ENCODE measurements around the gene OBSL1.

OBSL1 gene

GRCh38 chr2:219527076-219527394 lies 44.3 kb downstream of the OBSL1 start:
- Histone ChIP-seq H3K79me1 (ENCODE audit: low read depth, low read length) (no peaks in the 10 kb centered on the region), H3K27ac (replicated peaks; ENCODE audit: low read length) (no peak overlapping the region), H3K4me2 (ENCODE audit: insufficient read depth, low read length, poor library complexity, severe bottlenecking) (no peak overlapping the region), H3K9me3 (replicated peaks in 1 of 2; ENCODE audit: control insufficient read depth in 2 of 2, insufficient read depth in 1 of 2, low read depth in 1 of 2, low read length in 2 of 2) (no peaks in the 10 kb centered on the region), H3K4me3 (ENCODE audit: low read length in 2 of 2) (no peak overlapping the region), H3K9ac (ENCODE audit: low read depth, low read length, poor library complexity) (peak overlapping the region; percentile 71), H2BK120ac (ENCODE audit: low read depth, low read length) (no peak overlapping the region), H2AFZ (ENCODE audit: low read length) (no peak overlapping the region), H2BK5ac (ENCODE audit: low read length) (no peak overlapping the region), H3K4me1 (ENCODE audit: control insufficient read depth in 2 of 2, insufficient read depth in 1 of 2, low read depth in 1 of 2, low read length in 2 of 2) (peaks cover 32 to 38% of the 10 kb centered on the region in 2 donors), H2BK15ac (ENCODE audit: low read length) (no peak overlapping the region), H4K91ac (ENCODE audit: low read depth, low read length, poor library complexity) (no peak overlapping the region), H3K27me3 (ENCODE audit: control insufficient read depth in 3 of 3, insufficient read depth in 3 of 3, low read depth in 1 of 3, low read length in 3 of 3) (peaks cover 4 to 71% (median 44%) of the 10 kb centered on the region in 3 experiments), H2AK5ac (ENCODE audit: low read depth, low read length) (peak overlapping the region; percentile 44), H3K23ac (ENCODE audit: low read depth, low read length, poor library complexity) (peak overlapping the region; percentile 70), H3K18ac (ENCODE audit: low read length) (peak overlapping the region; percentile 79), H4K8ac (ENCODE audit: low read depth, low read length) (no peak overlapping the region), H3K36me3 (replicated peaks in 1 of 2; ENCODE audit: control insufficient read depth in 2 of 2, insufficient read depth in 2 of 2, low read length in 2 of 2) (no peaks in the 10 kb centered on the region), H2BK12ac (ENCODE audit: low read length) (peak overlapping the region; percentile 69), H3K4ac (ENCODE audit: low read length) (peak overlapping the region; percentile 1), H3K14ac (ENCODE audit: low read length) (peak overlapping the region; percentile 72)
- DNase-seq (ENCODE audit: low spot score), result no peak
- no CpG with 5 or more reads among the region's 6 CpGs for WGBS, 2 donors (ENCODE audit: extremely low coverage in 2 of 2, insufficient read length in 2 of 2, insufficient replicate concordance in 1 of 2)

GRCh38 chr2:219526320-219527075 lies 44.8 kb downstream of the OBSL1 start:
- Histone ChIP-seq H2BK120ac (ENCODE audit: low read depth, low read length) (no peak overlapping the region), H2BK5ac (ENCODE audit: low read length) (no peak overlapping the region), H3K4ac (ENCODE audit: low read length) (no peak overlapping the region), H3K79me1 (ENCODE audit: low read depth, low read length) (no peaks in the 10 kb centered on the region), H3K9me3 (replicated peaks in 1 of 2; ENCODE audit: control insufficient read depth in 2 of 2, insufficient read depth in 1 of 2, low read depth in 1 of 2, low read length in 2 of 2) (no peaks in the 10 kb centered on the region), H3K4me1 (ENCODE audit: control insufficient read depth in 2 of 2, insufficient read depth in 1 of 2, low read depth in 1 of 2, low read length in 2 of 2) (peaks cover 37 to 43% of the 10 kb centered on the region in 2 donors), H3K27me3 (ENCODE audit: control insufficient read depth in 3 of 3, insufficient read depth in 3 of 3, low read depth in 1 of 3, low read length in 3 of 3) (peaks cover 4 to 71% (median 48%) of the 10 kb centered on the region in 3 experiments), H4K91ac (ENCODE audit: low read depth, low read length, poor library complexity) (no peak overlapping the region), H2AK5ac (ENCODE audit: low read depth, low read length) (peak overlapping the region; percentile 44), H2BK12ac (ENCODE audit: low read length) (no peak overlapping the region), H3K14ac (ENCODE audit: low read length) (peak overlapping the region; percentile 72), H2BK15ac (ENCODE audit: low read length) (no peak overlapping the region), H3K4me2 (ENCODE audit: insufficient read depth, low read length, poor library complexity, severe bottlenecking) (peak overlapping the region; percentile 31), H3K4me3 (ENCODE audit: low read length in 2 of 2) (no peak overlapping the region), H3K23ac (ENCODE audit: low read depth, low read length, poor library complexity) (peak overlapping the region; percentile 70), H3K18ac (ENCODE audit: low read length) (peak overlapping the region; percentile 79), H3K9ac (ENCODE audit: low read depth, low read length, poor library complexity) (no peak overlapping the region), H4K8ac (ENCODE audit: low read depth, low read length) (no peak overlapping the region), H2AFZ (ENCODE audit: low read length) (peak overlapping the region; percentile 52), H3K36me3 (replicated peaks in 1 of 2; ENCODE audit: control insufficient read depth in 2 of 2, insufficient read depth in 2 of 2, low read length in 2 of 2) (no peaks in the 10 kb centered on the region), H3K27ac (replicated peaks; ENCODE audit: low read length) (peak overlapping the region; percentile 17)
- WGBS, 2 donors (ENCODE audit: extremely low coverage in 2 of 2, insufficient read length in 2 of 2, insufficient replicate concordance in 1 of 2), result no CpG with 5 or more reads among the region's 11 CpGs
- no peak for DNase-seq (ENCODE audit: low spot score)

- Histone ChIP-seq H3K14ac (ENCODE audit: low read length) (no peak overlapping the region), H3K9me3 (replicated peaks in 1 of 2; ENCODE audit: control insufficient read depth in 2 of 2, insufficient read depth in 1 of 2, low read depth in 1 of 2, low read length in 2 of 2) (no peaks in the 10 kb centered on the region), H2BK15ac (ENCODE audit: low read length) (peak overlapping the region; percentile 23), H2BK12ac (ENCODE audit: low read length) (no peak overlapping the region), H2BK5ac (ENCODE audit: low read length) (no peak overlapping the region), H2AK5ac (ENCODE audit: low read depth, low read length) (no peak overlapping the region), H4K8ac (ENCODE audit: low read depth, low read length) (no peak overlapping the region), H3K9ac (ENCODE audit: low read depth, low read length, poor library complexity) (no peak overlapping the region), H3K27me3 (ENCODE audit: control insufficient read depth in 3 of 3, insufficient read depth in 3 of 3, low read depth in 1 of 3, low read length in 3 of 3) (peaks cover 4 to 69% (median 48%) of the 10 kb centered on the region in 3 experiments), H3K4ac (ENCODE audit: low read length) (no peak overlapping the region), H3K4me3 (ENCODE audit: low read length in 2 of 2) (no peak overlapping the region), H3K23ac (ENCODE audit: low read depth, low read length, poor library complexity) (no peak overlapping the region), H3K36me3 (replicated peaks in 1 of 2; ENCODE audit: control insufficient read depth in 2 of 2, insufficient read depth in 2 of 2, low read length in 2 of 2) (no peaks in the 10 kb centered on the region), H4K91ac (ENCODE audit: low read depth, low read length, poor library complexity) (no peak overlapping the region), H2AFZ (ENCODE audit: low read length) (peak overlapping the region; percentile 52), H3K79me1 (ENCODE audit: low read depth, low read length) (no peaks in the 10 kb centered on the region), H3K18ac (ENCODE audit: low read length) (no peak overlapping the region), H3K4me1 (ENCODE audit: control insufficient read depth in 2 of 2, insufficient read depth in 1 of 2, low read depth in 1 of 2, low read length in 2 of 2) (peaks cover 42 to 49% of the 10 kb centered on the region in 2 donors), H3K4me2 (ENCODE audit: insufficient read depth, low read length, poor library complexity, severe bottlenecking) (peak overlapping the region; percentile 31), H2BK120ac (ENCODE audit: low read depth, low read length) (no peak overlapping the region), H3K27ac (replicated peaks; ENCODE audit: low read length) (peak overlapping the region; percentile 17)
- WGBS, 2 donors (ENCODE audit: extremely low coverage in 2 of 2, insufficient read length in 2 of 2, insufficient replicate concordance in 1 of 2), result no CpG with 5 or more reads among the region's 9 CpGs
- no peak for DNase-seq (ENCODE audit: low spot score)
Measured at GRCh38 chr2:219525533-219526232, 45.7 kb downstream of the OBSL1 start.

GRCh38 chr2:219524817-219525216 lies 46.5 kb downstream of the OBSL1 start:
- peaks cover 43 to 45% of the 10 kb centered on the region in 2 donors for H3K4me1 ChIP-seq (ENCODE audit: control insufficient read depth in 2 of 2, insufficient read depth in 1 of 2, low read depth in 1 of 2, low read length in 2 of 2)

More at GRCh38 chr2:219524817-219525216, 46.5 kb downstream of the OBSL1 start:
- Histone ChIP-seq H3K9ac (ENCODE audit: low read depth, low read length, poor library complexity) (no peak overlapping the region), H3K4me3 (ENCODE audit: low read length in 2 of 2) (no peak overlapping the region), H3K9me3 (replicated peaks in 1 of 2; ENCODE audit: control insufficient read depth in 2 of 2, insufficient read depth in 1 of 2, low read depth in 1 of 2, low read length in 2 of 2) (no peaks in the 10 kb centered on the region), H2AK5ac (ENCODE audit: low read depth, low read length) (peak overlapping the region; percentile 51), H2AFZ (ENCODE audit: low read length) (no peak overlapping the region), H3K14ac (ENCODE audit: low read length) (no peak overlapping the region), H4K8ac (ENCODE audit: low read depth, low read length) (no peak overlapping the region), H3K27me3 (ENCODE audit: control insufficient read depth in 3 of 3, insufficient read depth in 3 of 3, low read depth in 1 of 3, low read length in 3 of 3) (peaks cover 4 to 72% (median 47%) of the 10 kb centered on the region in 3 experiments), H3K23ac (ENCODE audit: low read depth, low read length, poor library complexity) (no peak overlapping the region), H3K79me1 (ENCODE audit: low read depth, low read length) (no peaks in the 10 kb centered on the region), H2BK120ac (ENCODE audit: low read depth, low read length) (no peak overlapping the region), H3K27ac (replicated peaks; ENCODE audit: low read length) (no peak overlapping the region), H2BK5ac (ENCODE audit: low read length) (no peak overlapping the region), H4K91ac (ENCODE audit: low read depth, low read length, poor library complexity) (no peak overlapping the region), H3K4ac (ENCODE audit: low read length) (no peak overlapping the region), H3K18ac (ENCODE audit: low read length) (no peak overlapping the region), H3K36me3 (replicated peaks in 1 of 2; ENCODE audit: control insufficient read depth in 2 of 2, insufficient read depth in 2 of 2, low read length in 2 of 2) (no peaks in the 10 kb centered on the region), H2BK12ac (ENCODE audit: low read length) (no peak overlapping the region), H2BK15ac (ENCODE audit: low read length) (no peak overlapping the region), H3K4me2 (ENCODE audit: insufficient read depth, low read length, poor library complexity, severe bottlenecking) (no peak overlapping the region)
- no peak for DNase-seq (ENCODE audit: low spot score)
- no CpG with 5 or more reads among the region's 2 CpGs for WGBS, 2 donors (ENCODE audit: extremely low coverage in 2 of 2, insufficient read length in 2 of 2, insufficient replicate concordance in 1 of 2)
